H9 (cell line): Measurements from ENCODE around the gene ATXN1L. TPM values are rescaled to one million over a fixed set of nuclear protein-coding genes. Genes with fewer than 3 reads are reported as not detected.
"Not testable (repeated sequence)": the region's sequence is repeated elsewhere in the genome, so short reads cannot be mapped to it uniquely, and the experiment has no call there.

Experiments
- DNase-seq: peaks from one replicate; pipeline ENCODE4 v3.0.0-alpha.2; 2017
- H2AFZ ChIP-seq: one replicate; pipeline ENCODE4 v1.6.1; 2013; ENCODE audit warnings: mild to moderate bottlenecking, low read length, control low read depth, moderate library complexity
- H2AK5ac ChIP-seq: 2 replicates; pipeline ENCODE4 v1.6.1; 2013; ENCODE audit warnings: low read length, control low read depth, mixed read lengths; ENCODE audit not compliant: insufficient read length
- H2BK120ac ChIP-seq: one replicate; pipeline ENCODE4 v1.6.1; 2013; ENCODE audit warnings: low read depth, mild to moderate bottlenecking, low read length, control low read depth, inconsistent platforms; ENCODE audit not compliant: poor library complexity, severe bottlenecking
- H2BK12ac ChIP-seq: 2 replicates; pipeline ENCODE4 v1.6.1; 2013; ENCODE audit warnings: low read length, control low read depth, mixed read lengths, low read depth; ENCODE audit not compliant: insufficient read length
- H2BK15ac ChIP-seq: 2 replicates; pipeline ENCODE4 v1.6.1; 2013; ENCODE audit warnings: low read depth, low read length, control low read depth
- H2BK20ac ChIP-seq: one replicate; pipeline ENCODE4 v1.6.1; 2013; ENCODE audit warnings: low read depth, mild to moderate bottlenecking, low read length, control low read depth, inconsistent platforms; ENCODE audit not compliant: poor library complexity, severe bottlenecking
- H2BK5ac ChIP-seq: 2 replicates; pipeline ENCODE4 v1.6.1; 2013; ENCODE audit warnings: low read length, control low read depth, mixed read lengths; ENCODE audit not compliant: insufficient read length
- H3K14ac ChIP-seq: 2 replicates; pipeline ENCODE4 v1.6.1; 2013; ENCODE audit warnings: low read length, control low read depth; ENCODE audit not compliant: insufficient read depth
- H3K18ac ChIP-seq: 2 replicates; pipeline ENCODE4 v1.6.1; 2013; ENCODE audit warnings: low read depth, mild to moderate bottlenecking, mixed read lengths, low read length, control low read depth; ENCODE audit not compliant: insufficient read length
- H3K23ac ChIP-seq: 2 replicates; pipeline ENCODE4 v1.6.1; 2013; ENCODE audit warnings: low read length, control low read depth, mixed read lengths, low read depth; ENCODE audit not compliant: insufficient read length
- H3K23me2 ChIP-seq: 2 replicates; pipeline ENCODE4 v1.6.1; 2013; ENCODE audit warnings: low read depth, mild to moderate bottlenecking, mixed read lengths, low read length, control low read depth; ENCODE audit not compliant: insufficient read length, poor library complexity, severe bottlenecking
- H3K27ac ChIP-seq: 2 replicates; pipeline ENCODE4 v1.5.1; 2013; ENCODE audit warnings: low read length, control low read depth, mixed read lengths, low read depth; ENCODE audit not compliant: insufficient read length
- H3K27me3 ChIP-seq: 2 replicates; pipeline ENCODE4 v1.6.1; 2013; ENCODE audit warnings: low read length, control low read depth, inconsistent platforms; ENCODE audit not compliant: insufficient read depth
- H3K4ac ChIP-seq: 2 replicates; pipeline ENCODE4 v1.6.1; 2013; ENCODE audit warnings: low read depth, mild to moderate bottlenecking, control low read depth, inconsistent platforms, low read length, moderate library complexity
- H3K4me1 ChIP-seq: 2 replicates; pipeline ENCODE4 v1.6.1; 2013; ENCODE audit warnings: low read length, control low read depth, inconsistent platforms; ENCODE audit not compliant: insufficient read depth
- H3K4me2 ChIP-seq: 2 replicates; pipeline ENCODE4 v1.6.1; 2013; ENCODE audit warnings: low read length, control low read depth, mixed read lengths; ENCODE audit not compliant: insufficient read length, insufficient read depth
- H3K56ac ChIP-seq: 2 replicates; pipeline ENCODE4 v1.6.1; 2013; ENCODE audit warnings: low read depth, mild to moderate bottlenecking, mixed read lengths, low read length, control low read depth; ENCODE audit not compliant: insufficient read length
- H3K79me1 ChIP-seq: 2 replicates; pipeline ENCODE4 v1.6.1; 2013; ENCODE audit warnings: low read depth, mild to moderate bottlenecking, moderate library complexity, low read length, control low read depth, inconsistent platforms; ENCODE audit not compliant: insufficient read depth, poor library complexity, severe bottlenecking
- H3K79me2 ChIP-seq: 2 replicates; pipeline ENCODE4 v1.6.1; 2013; ENCODE audit warnings: low read length, control low read depth, inconsistent platforms; ENCODE audit not compliant: insufficient read depth
- H3K9ac ChIP-seq: 2 replicates; pipeline ENCODE4 v1.6.1; 2013; ENCODE audit warnings: low read length, control low read depth, mixed read lengths; ENCODE audit not compliant: insufficient read length; ENCODE audit errors: extremely low read depth
- H3K9me3 ChIP-seq: one replicate; pipeline ENCODE4 v1.6.1; 2013; ENCODE audit warnings: low read depth, low read length, inconsistent platforms; ENCODE audit not compliant: control insufficient read depth
- H3T11ph ChIP-seq: one replicate; pipeline ENCODE4 v1.6.1; 2013; ENCODE audit warnings: mild to moderate bottlenecking, low read length, control low read depth, inconsistent platforms
- H4K20me1 ChIP-seq: one replicate; pipeline ENCODE4 v1.6.1; 2013; ENCODE audit not compliant: control insufficient read depth, insufficient read length, insufficient read depth
- H4K5ac ChIP-seq: 2 replicates; pipeline ENCODE4 v1.6.1; 2013; ENCODE audit warnings: low read depth, mild to moderate bottlenecking, mixed read lengths, low read length, control low read depth; ENCODE audit not compliant: insufficient read length
- H4K8ac ChIP-seq: replicated peaks from 2 replicates; pipeline ENCODE4 v1.6.1; 2013; ENCODE audit warnings: low read length, control low read depth, mixed read lengths, low read depth; ENCODE audit not compliant: insufficient read length
- H4K91ac ChIP-seq: 2 replicates; pipeline ENCODE4 v1.6.1; 2013; ENCODE audit warnings: low read depth, mild to moderate bottlenecking, moderate library complexity, mixed read lengths, low read length, control low read depth; ENCODE audit not compliant: insufficient read length
- H3K27ac Mint-ChIP-seq, 3 experiments: 2 replicates in 2 of 3; 3 replicates in 1 of 3; pipeline ENCODE4 v1.8.0; 2020 to 2021; ENCODE audit warnings: mixed read lengths in 3 of 3, mild to moderate bottlenecking in 1 of 3, moderate library complexity in 1 of 3
- H3K27me3 Mint-ChIP-seq: 2 replicates; pipeline ENCODE4 v1.8.0; 2021; ENCODE audit warnings: low read depth, mild to moderate bottlenecking, moderate library complexity, mixed read lengths
- H3K36me3 Mint-ChIP-seq, 3 experiments: 2 replicates in 2 of 3; 3 replicates in 1 of 3; pipeline ENCODE4 v1.8.0; 2020 to 2021; ENCODE audit warnings: low read depth in 3 of 3, mixed read lengths in 3 of 3; ENCODE audit not compliant: insufficient read depth in 1 of 3
- H3K4me1 Mint-ChIP-seq, 2 experiments: 2 replicates each; pipeline ENCODE4 v1.8.0; 2020; ENCODE audit warnings: mixed read lengths in 2 of 2
- H3K4me3 Mint-ChIP-seq, 2 experiments: 2 replicates in 1 of 2; 3 replicates in 1 of 2; pipeline ENCODE4 v1.8.0; 2020 to 2021; ENCODE audit warnings: mild to moderate bottlenecking in 2 of 2, mixed read lengths in 2 of 2, moderate library complexity in 1 of 2
- H3K9me3 Mint-ChIP-seq, 2 experiments: 2 replicates in 1 of 2; 3 replicates in 1 of 2; pipeline ENCODE4 v1.8.0; 2020; ENCODE audit warnings: mild to moderate bottlenecking in 2 of 2, mixed read lengths in 2 of 2, moderate library complexity in 1 of 2
- WGBS: extraction: QIAGEN DNeasy Blood & Tissue Kit; methylation state at CpG from one replicate; pipeline ENCODE4 v1.1.7; 2013; ENCODE audit warnings: missing lambda C conversion rate, low lambda C conversion rate, mixed read lengths; ENCODE audit not compliant: insufficient read length; ENCODE audit errors: extremely low coverage; 5-methylcytosine and 5-hydroxymethylcytosine counted together
- total RNA-seq: library from RNA; stranded (reverse); gene quantifications from 2 replicates; pipeline ENCODE4 v1.2.1, GENCODE V29; 2021

ATXN1L gene
- total RNA-seq, 1 experiment from 2014 or later = 30.3 TPM

- H4K20me1 ChIP-seq, H3K23me2 ChIP-seq, H3K27ac ChIP-seq, H3K4me3 Mint-ChIP-seq, H3K23ac ChIP-seq, H3K4me1 Mint-ChIP-seq, H2AFZ ChIP-seq, H3K18ac ChIP-seq, H3K36me3 Mint-ChIP-seq, DNase-seq, H3K27me3 ChIP-seq, H4K8ac ChIP-seq, H3K9ac ChIP-seq, H3K4ac ChIP-seq, H2BK5ac ChIP-seq, H3K9me3 ChIP-seq, H3K4me2 ChIP-seq, H3K27ac Mint-ChIP-seq, H3K79me2 ChIP-seq, H3K27me3 Mint-ChIP-seq, H3K56ac ChIP-seq, H2BK120ac ChIP-seq, H3K9me3 Mint-ChIP-seq, H2BK12ac ChIP-seq, H3K79me1 ChIP-seq, H2BK20ac ChIP-seq, H2AK5ac ChIP-seq, H3K4me1 ChIP-seq, H3K14ac ChIP-seq, H2BK15ac ChIP-seq, H4K91ac ChIP-seq, H4K5ac ChIP-seq, H3T11ph ChIP-seq: not testable (repeated sequence)
- no CpG with 5 or more reads among the region's 2 CpGs for WGBS
These were observed 13.7 kb upstream of the ATXN1L start for GRCh38 chr16:71832112-71832511.
